Endothelial cell of umbilical vein (primary cell): ENCODE data around the gene LHX4. TPM values are rescaled to one million over a fixed set of nuclear protein-coding genes. Genes with fewer than 3 reads are reported as not detected.

Experiments
- BruUV-seq: library from RNA; stranded (reverse); fragments of 400-500 nt; replicated peaks from 2 replicates; lab custom pipeline; 2021; lab: Mats Ljungman, UMichigan
- CTCF ChIA-PET: fragments of 300-600, 350-600 bp; sonication (Branson Sonifier 250); formaldehyde crosslinking; loops from one replicate; lab custom pipeline; 2021; ENCODE audit warnings: antibody characterized with exemption, inconsistent platforms; lab: Charles Lee
- POLR2A ChIA-PET: fragments of 300-600, 350-600 bp; sonication (Branson Sonifier 250); formaldehyde crosslinking; loops from one replicate; lab custom pipeline; 2021; ENCODE audit warnings: antibody characterized with exemption, inconsistent platforms; lab: Charles Lee
- DNase-seq: peaks from one replicate; pipeline ENCODE4 v3.0.0-alpha.2; 2011; ENCODE audit warnings: low read depth, low spot score
- FAIRE-seq: peaks from 2 replicates; lab custom pipeline; 2011; peaks lifted over from hg19 to GRCh38; lab: Jason Lieb, UNC
- H2AFZ ChIP-seq: 2 replicates; pipeline ENCODE4 v1.6.0; 2012; ENCODE audit warnings: low read depth, low read length, control low read depth, inconsistent platforms
- H3K27ac ChIP-seq: 2 replicates; pipeline ENCODE4 v1.5.1; 2011; ENCODE audit warnings: low read depth, mild to moderate bottlenecking, control low read depth, low read length, moderate library complexity; ENCODE audit not compliant: insufficient read depth
- H3K27me3 ChIP-seq, 2 experiments: 2 replicates each; pipeline versions ENCODE4 v1.6.0 to v1.6.1; 2011; ENCODE audit warnings: low read length in 2 of 2, mixed read lengths in 1 of 2; ENCODE audit not compliant: control insufficient read depth in 2 of 2, insufficient read depth in 2 of 2
- H3K36me3 ChIP-seq, 2 experiments: 2 replicates in 1 of 2; 3 replicates in 1 of 2; pipeline ENCODE4 v1.5.1; 2011; ENCODE audit warnings: low read length in 2 of 2, mild to moderate bottlenecking in 1 of 2, moderate library complexity in 1 of 2; ENCODE audit not compliant: control insufficient read depth in 2 of 2, insufficient read depth in 2 of 2; ENCODE audit errors: extremely low read depth in 1 of 2
- H3K4me1 ChIP-seq: 3 replicates; pipeline ENCODE4 v1.5.1; 2011; ENCODE audit warnings: mild to moderate bottlenecking, low read length; ENCODE audit not compliant: control insufficient read depth, insufficient read depth; ENCODE audit errors: extremely low read depth
- H3K4me2 ChIP-seq: 2 replicates; pipeline ENCODE4 v1.6.1; 2011; ENCODE audit warnings: low read length, control low read depth, mixed read lengths; ENCODE audit not compliant: insufficient read depth
- H3K4me3 ChIP-seq, 3 experiments: fragments of 200-600 bp in 1 of 3; sonication (generic), shearing (Covaris generic) in 1 of 3; replicated peaks in 1 of 3; 2 replicates each; pipeline ENCODE4 v1.5.1; 2011 to 2016; ENCODE audit warnings: control low read depth in 3 of 3, low read length in 3 of 3, mild to moderate bottlenecking in 2 of 3, inconsistent platforms in 1 of 3, low read depth in 1 of 3, moderate library complexity in 1 of 3; ENCODE audit not compliant: insufficient read depth in 1 of 3
- H3K79me2 ChIP-seq: 2 replicates; pipeline ENCODE4 v1.6.0; 2012; ENCODE audit warnings: low read length, inconsistent platforms; ENCODE audit not compliant: control insufficient read depth, insufficient read depth
- H3K9ac ChIP-seq: replicated peaks from 2 replicates; pipeline ENCODE3; 2011; ENCODE audit warnings: low read length, control low read depth; ENCODE audit not compliant: insufficient read depth; ENCODE audit errors: extremely low read depth
- H3K9me1 ChIP-seq: replicated peaks from 3 replicates; pipeline ENCODE4 v1.6.0; 2011; ENCODE audit warnings: mild to moderate bottlenecking, low read length; ENCODE audit not compliant: control insufficient read depth, insufficient read depth; ENCODE audit errors: extremely low read depth
- H3K9me3 ChIP-seq: replicated peaks from 2 replicates; pipeline ENCODE4 v1.5.1; 2012; ENCODE audit warnings: low read length, inconsistent platforms; ENCODE audit not compliant: control insufficient read depth, insufficient read depth
- H4K20me1 ChIP-seq: replicated peaks from 2 replicates; pipeline ENCODE3; 2011; ENCODE audit warnings: mild to moderate bottlenecking, low read length; ENCODE audit not compliant: control insufficient read depth, insufficient read depth; ENCODE audit errors: extremely low read depth
- POLR2AphosphoS5 ChIP-seq: IDR thresholded peaks from 2 replicates; pipeline ENCODE4 v1.6.1; 2012; ENCODE audit warnings: low read depth, mild to moderate bottlenecking, control low read depth, low read length, moderate library complexity; ENCODE audit not compliant: insufficient read depth
- dilution Hi-C: fragments of 300-500 bp; cut with MboI; formaldehyde crosslinking; loops from one replicate; pipeline ENCODE4 v1.15.0; 2019; ENCODE audit warnings: low sequenced_read_pairs; ENCODE audit not compliant: extremely low pct_ligation_motif_present
- intact Hi-C: fragments of 100-400 bp; cut with micrococcal nuclease; formaldehyde crosslinking; loops from one replicate; pipeline ENCODE4 v1.10.0; 2022
- polyA plus RNA-seq, 4 experiments: library from polyadenylated mRNA; depleted of rRNA in 3 of 4; stranded (reverse) in 3 of 4; unstranded in 1 of 4; fragments of >200 nt; gene quantifications; 2 replicates each; pipeline versions ENCODE4 v1.2.1 to v1.2.3, GENCODE V29; 2011 to 2012; ENCODE audit warnings: missing spikeins in 1 of 4
- total RNA-seq: library from RNA; stranded (reverse); gene quantifications from 2 replicates; pipeline ENCODE4 v1.2.3, GENCODE V29; 2021
- TF ChIP-seq, protein P1 (sequence below), 2 donors: IDR thresholded peaks; 1 replicate in 1 of 2; 2 replicates in 1 of 2; pipeline ENCODE4 v1.5.1; 2011; ENCODE audit warnings: low read length in 2 of 2, mild to moderate bottlenecking in 2 of 2, moderate library complexity in 2 of 2, control low read depth in 1 of 2, inconsistent platforms in 1 of 2, low read depth in 1 of 2; ENCODE audit not compliant: insufficient read depth in 1 of 2; ENCODE audit errors: extremely low read depth in 1 of 2
- TF ChIP-seq, protein P2 (sequence below): IDR thresholded peaks from 2 replicates; pipeline ENCODE4 v1.6.1; 2011; ENCODE audit not compliant: insufficient read depth, insufficient read length

Gene LHX4
- total and polyA plus RNA-seq, 2 donors (not counting 3 experiments of a cell fraction or from before 2014, with no cell fraction given), result not detected

DNA sequence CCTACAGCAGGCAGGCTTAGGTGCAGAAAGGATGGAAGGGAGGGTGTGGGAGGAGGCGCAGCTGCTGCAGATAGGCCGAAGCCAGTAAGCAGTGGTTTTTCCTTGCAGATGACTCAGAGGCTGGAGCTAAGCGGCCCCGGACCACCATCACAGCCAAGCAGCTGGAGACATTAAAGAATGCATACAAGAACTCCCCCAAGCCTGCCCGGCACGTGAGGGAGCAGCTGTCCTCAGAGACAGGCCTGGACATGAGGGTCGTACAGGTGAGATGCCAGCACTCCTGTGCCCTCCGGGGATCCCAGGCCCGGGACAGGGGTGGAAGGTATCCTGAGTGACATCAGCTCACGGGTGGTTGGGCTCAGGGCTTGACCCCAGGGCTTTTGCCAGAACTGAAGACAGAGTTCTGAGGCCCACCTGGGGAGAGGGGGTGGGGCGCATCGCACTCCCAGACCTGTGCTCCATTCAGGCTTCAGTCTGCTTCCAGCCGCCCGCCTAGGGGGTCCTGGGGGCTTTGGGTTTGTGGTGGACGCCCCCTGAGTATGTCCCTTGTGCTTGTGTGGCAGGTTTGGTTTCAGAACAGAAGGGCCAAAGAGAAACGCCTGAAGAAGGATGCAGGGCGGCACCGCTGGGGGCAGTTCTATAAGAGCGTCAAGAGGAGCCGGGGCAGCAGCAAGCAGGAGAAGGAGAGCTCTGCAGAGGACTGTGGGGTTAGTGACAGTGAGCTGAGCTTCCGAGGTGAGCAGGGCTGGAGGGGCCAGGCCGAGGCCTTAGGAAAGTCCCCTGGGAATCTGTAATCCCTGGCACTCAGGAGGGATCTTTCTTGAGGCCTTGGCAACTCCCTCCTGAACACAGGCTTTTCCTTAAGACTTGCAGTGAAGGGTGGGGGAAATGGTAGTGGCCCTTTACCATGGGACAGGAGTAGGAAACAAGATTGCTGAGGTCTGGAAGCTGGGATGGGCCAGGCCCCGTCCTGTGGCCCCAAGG, 41.5 kb downstream of the LHX4 start:
- Histone ChIP-seq H3K27ac (no peak overlapping the region), H3K4me1 (no peaks in the 10 kb centered on the region), H3K79me2 (no peaks in the 10 kb centered on the region), H3K4me2 (no peak overlapping the region), H3K9ac (no peak overlapping the region), H2AFZ (no peak overlapping the region), H3K4me3 (no peak overlapping the region), H3K9me3 (no peaks in the 10 kb centered on the region), H3K27me3 (no peaks in the 10 kb centered on the region), H3K9me1 (no peaks in the 10 kb centered on the region), H3K36me3 (peaks cover 0 to 2% of the 10 kb centered on the region in 2 experiments), H4K20me1 (no peaks in the 10 kb centered on the region)
- TF ChIP-seq, protein P1, sequence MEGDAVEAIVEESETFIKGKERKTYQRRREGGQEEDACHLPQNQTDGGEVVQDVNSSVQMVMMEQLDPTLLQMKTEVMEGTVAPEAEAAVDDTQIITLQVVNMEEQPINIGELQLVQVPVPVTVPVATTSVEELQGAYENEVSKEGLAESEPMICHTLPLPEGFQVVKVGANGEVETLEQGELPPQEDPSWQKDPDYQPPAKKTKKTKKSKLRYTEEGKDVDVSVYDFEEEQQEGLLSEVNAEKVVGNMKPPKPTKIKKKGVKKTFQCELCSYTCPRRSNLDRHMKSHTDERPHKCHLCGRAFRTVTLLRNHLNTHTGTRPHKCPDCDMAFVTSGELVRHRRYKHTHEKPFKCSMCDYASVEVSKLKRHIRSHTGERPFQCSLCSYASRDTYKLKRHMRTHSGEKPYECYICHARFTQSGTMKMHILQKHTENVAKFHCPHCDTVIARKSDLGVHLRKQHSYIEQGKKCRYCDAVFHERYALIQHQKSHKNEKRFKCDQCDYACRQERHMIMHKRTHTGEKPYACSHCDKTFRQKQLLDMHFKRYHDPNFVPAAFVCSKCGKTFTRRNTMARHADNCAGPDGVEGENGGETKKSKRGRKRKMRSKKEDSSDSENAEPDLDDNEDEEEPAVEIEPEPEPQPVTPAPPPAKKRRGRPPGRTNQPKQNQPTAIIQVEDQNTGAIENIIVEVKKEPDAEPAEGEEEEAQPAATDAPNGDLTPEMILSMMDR (IDR thresholded peaks at IDR 0.05; ENCODE audit: extremely low read depth in 1 of 2, insufficient read depth in 1 of 2, low read depth in 1 of 2, low read length in 2 of 2), result no peak
- TF ChIP-seq POLR2AphosphoS5, result no peak
- TF ChIP-seq, protein P2, sequence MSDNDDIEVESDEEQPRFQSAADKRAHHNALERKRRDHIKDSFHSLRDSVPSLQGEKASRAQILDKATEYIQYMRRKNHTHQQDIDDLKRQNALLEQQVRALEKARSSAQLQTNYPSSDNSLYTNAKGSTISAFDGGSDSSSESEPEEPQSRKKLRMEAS, result no peak
- dilution Hi-C loops (no loop called here), intact Hi-C loops (no loop called here)
- FAIRE-seq (no peak), DNase-seq (no peak)
- ChIA-PET POLR2A (no interaction called here), CTCF (no interaction called here)
- BruUV-seq, result no TSS peak
